GM18502 (cell line): ENCODE results near the gene IFNA4.
"Not testable (repeated sequence)": the region's sequence is repeated elsewhere in the genome, so short reads cannot be mapped to it uniquely, and the experiment has no call there.

ENCODE experiments used
- ATAC-seq: cut with Tn5 transposase; IDR thresholded peaks from one replicate; pipeline ENCODE4 v1.9.1; 2021; ENCODE audit warnings: mild to moderate bottlenecking; ENCODE audit not compliant: unreplicated experiment, poor library complexity

The IFNA4 gene

GRCh38 chr9:21187487-21187886, at the start of gene IFNA4:
Gene IFNA4 (minus strand): TSS chr9:21187587. CDS start chr9:21187531, 56 bp downstream.
- ATAC-seq = not testable (repeated sequence)

- not testable (repeated sequence) for ATAC-seq
Observed at GRCh38 chr9:21236360-21236714, 49.0 kb upstream of the IFNA4 start.

GRCh38 chr9:21235468-21236359, 48.3 kb upstream of the IFNA4 start:
- ATAC-seq = peak; percentile 90

GRCh38 chr9:21234153-21234687, 46.8 kb upstream of the IFNA4 start:
- no peak for ATAC-seq

GRCh38 chr9:21233258-21233657, 45.9 kb upstream of the IFNA4 start:
- no peak for ATAC-seq

GRCh38 chr9:21228122-21228521, 40.7 kb upstream of the IFNA4 start, which contains the start of gene IFNA17:
Gene IFNA17 (minus strand): TSS chr9:21228222. CDS start chr9:21228173, 49 bp downstream.
- no peak for ATAC-seq

GRCh38 chr9:21217211-21217610, 29.8 kb upstream of the IFNA4 start, which contains the start of gene IFNA16:
Gene IFNA16 (minus strand): TSS chr9:21217311. CDS start chr9:21217305, 6 bp downstream.
- ATAC-seq = not testable (repeated sequence)

GRCh38 chr9:21213411-21214326, 26.3 kb upstream of the IFNA4 start:
- peak; percentile 82 for ATAC-seq

- ATAC-seq = not testable (repeated sequence)
Observed at GRCh38 chr9:21212160-21212559, 24.8 kb upstream of the IFNA4 start.

GRCh38 chr9:21210782-21211181, 23.4 kb upstream of the IFNA4 start:
- not testable (repeated sequence) for ATAC-seq

- no peak for ATAC-seq
Observed at GRCh38 chr9:21210311-21210710, 22.9 kb upstream of the IFNA4 start.

GRCh38 chr9:21207043-21207442, 19.7 kb upstream of the IFNA4 start, which contains the start of gene IFNA10:
Gene IFNA10 (minus strand): TSS chr9:21207143. CDS start chr9:21207097, 46 bp downstream.
- not testable (repeated sequence) for ATAC-seq

- no peak for ATAC-seq
Observed at GRCh38 chr9:21205204-21205603, 17.8 kb upstream of the IFNA4 start.

GRCh38 chr9:21202105-21202504, 14.7 kb upstream of the IFNA4 start, which contains the start of gene IFNA7:
Gene IFNA7 (minus strand): TSS chr9:21202205. CDS start chr9:21202165, 40 bp downstream.
- ATAC-seq = not testable (repeated sequence)

GRCh38 chr9:21194867-21195776, 7.7 kb upstream of the IFNA4 start:
- ATAC-seq = peak; percentile 94

- peak; percentile 96 for ATAC-seq
Observed at GRCh38 chr9:21182810-21183736, 4.3 kb downstream of the IFNA4 start.

GRCh38 chr9:21174671-21175070, 12.7 kb downstream of the IFNA4 start:
- ATAC-seq = no peak

- ATAC-seq = no peak
Observed at GRCh38 chr9:21172156-21172555, 15.2 kb downstream of the IFNA4 start.
